Right lobe of liver (tissue), 6 donors: Measurements from ENCODE around the gene MARVELD1. TPM values are rescaled to one million over a fixed set of nuclear protein-coding genes. Genes with fewer than 3 reads are reported as not detected.

Experiments used
- ATAC-seq, 4 donors: fragments of 200-7000 bp; cut with Tn5 transposase; one replicate each; pipeline ENCODE4 v1.9.1; 2020; ENCODE audit warnings: mild to moderate bottlenecking in 4 of 4, moderate library complexity in 4 of 4
- DNase-seq, 3 donors: peaks; one replicate each; pipeline ENCODE4 v3.0.0-alpha.2; 2020
- H3K27ac ChIP-seq, 3 donors: fragments of 200-600 bp; one replicate each; pipeline ENCODE4 v1.8.0; 2022
- H3K27me3 ChIP-seq, 2 donors: fragments of 200-600 bp; one replicate each; pipeline ENCODE4 v1.8.0; 2022
- H3K36me3 ChIP-seq, 4 donors: fragments of 200-600 bp; sonication (generic) in 1 of 4; one replicate each; pipeline versions ENCODE4 v1.5.1 to v1.8.0; 2017 to 2022; ENCODE audit warnings: control low read depth in 1 of 4
- H3K4me1 ChIP-seq, 4 donors: fragments of 200-600 bp; sonication (generic) in 1 of 4; one replicate each; pipeline versions ENCODE4 v1.5.1 to v1.8.0; 2017 to 2022; ENCODE audit warnings: control low read depth in 1 of 4
- H3K4me3 ChIP-seq, 3 donors: fragments of 200-600 bp; one replicate each; pipeline ENCODE4 v1.8.0; 2022
- H3K9me3 ChIP-seq, 4 donors: fragments of 200-600 bp; sonication (generic) in 1 of 4; one replicate each; pipeline versions ENCODE4 v1.5.1 to v1.8.0; 2017 to 2022; ENCODE audit warnings: control low read depth in 1 of 4
- POLR2A ChIP-seq: fragments of 450-650 bp; IDR thresholded peaks from one replicate; pipeline ENCODE4 v1.6.1; 2017; ENCODE audit warnings: antibody characterized with exemption, mild to moderate bottlenecking
- WGBS: methylation state at CpG from one replicate; pipeline ENCODE4 v1.1.6; 2018; ENCODE audit warnings: low coverage, low lambda C conversion rate; ENCODE audit not compliant: insufficient coverage; ENCODE audit errors: missing lambda C conversion rate; 5-methylcytosine and 5-hydroxymethylcytosine counted together
- intact Hi-C, 2 donors: fragments of 100-400 bp; cut with DNase I; formaldehyde crosslinking; loops; one replicate each; pipeline versions ENCODE4 v1.11.2 to v1.14.1; 2022
- total RNA-seq, 6 experiments: library from RNA; depleted of rRNA in 2 of 6; stranded (reverse); fragments of >200 nt in 2 of 6; fragmentation: NEBNext Ultra II Directional in 3 of 6; extraction: Animal tissue kit (Norgen Biotek cat#: 25700) in 3 of 6; gene quantifications; one replicate each; pipeline versions ENCODE4 v1.1.0 to v1.2.4, GENCODE V29; 2016 to 2023
- TF ChIP-seq, protein P1 (sequence below), 4 donors: fragments of 200-600 bp in 3 of 4; fragments of 450-650 bp in 1 of 4; IDR thresholded peaks; one replicate each; pipeline versions ENCODE4 v1.5.1 to v1.8.0; 2016 to 2022; ENCODE audit warnings: antibody characterized with exemption in 4 of 4, mild to moderate bottlenecking in 2 of 4
- donor health status: DM: no; HTN: yes; CAD: no.
- donor health status: DM: no; HTN: no; CAD: no.
- donor health status: DM: no; HTN: no; CAD: no.
- donor health status: DM: no; HTN: yes; CAD: no.
- donor health status: DM: no; HTN: yes; CAD: no.

The MARVELD1 gene
- total RNA-seq, 6 experiments from 2014 or later = 1.5 to 3.1 (median 2.3) TPM

DNA sequence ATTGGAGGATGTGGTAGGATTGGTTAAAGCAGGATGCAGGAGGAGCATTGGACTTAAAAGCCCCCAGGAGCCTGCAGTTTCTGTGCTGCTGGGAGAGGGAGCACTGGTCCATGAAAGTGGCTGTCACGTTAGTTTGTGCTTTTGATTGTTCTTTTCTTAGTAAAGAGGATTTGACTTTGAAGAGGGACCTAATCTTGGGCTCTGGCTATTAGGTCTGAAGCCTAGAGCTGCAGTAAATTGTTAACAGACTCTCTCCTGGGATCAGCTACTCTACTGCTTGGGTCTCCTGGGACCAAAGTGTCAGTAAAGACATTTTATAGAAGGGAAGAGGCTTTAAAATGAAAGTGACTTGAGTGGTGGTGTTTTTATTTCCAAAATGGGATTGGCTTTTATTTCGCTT, 27.1 kb downstream of the MARVELD1 start:
- ATAC-seq (no peak), DNase-seq (peak in 1 of 3 donors; percentile 5)
- Histone ChIP-seq H3K4me1 (peaks cover 0 to 17% (median 7%) of the 10 kb centered on the region in 4 donors), H3K9me3 (no peaks in the 10 kb centered on the region), H3K27ac (no peak overlapping the region), H3K36me3 (peaks cover 0 to 49% (median 4%) of the 10 kb centered on the region in 4 donors), H3K27me3 (no peaks in the 10 kb centered on the region), H3K4me3 (no peak overlapping the region)
- WGBS = 83% methylated on average over 2 of the region's 2 CpGs
- no peak for TF ChIP-seq POLR2A
- TF ChIP-seq, protein P1, sequence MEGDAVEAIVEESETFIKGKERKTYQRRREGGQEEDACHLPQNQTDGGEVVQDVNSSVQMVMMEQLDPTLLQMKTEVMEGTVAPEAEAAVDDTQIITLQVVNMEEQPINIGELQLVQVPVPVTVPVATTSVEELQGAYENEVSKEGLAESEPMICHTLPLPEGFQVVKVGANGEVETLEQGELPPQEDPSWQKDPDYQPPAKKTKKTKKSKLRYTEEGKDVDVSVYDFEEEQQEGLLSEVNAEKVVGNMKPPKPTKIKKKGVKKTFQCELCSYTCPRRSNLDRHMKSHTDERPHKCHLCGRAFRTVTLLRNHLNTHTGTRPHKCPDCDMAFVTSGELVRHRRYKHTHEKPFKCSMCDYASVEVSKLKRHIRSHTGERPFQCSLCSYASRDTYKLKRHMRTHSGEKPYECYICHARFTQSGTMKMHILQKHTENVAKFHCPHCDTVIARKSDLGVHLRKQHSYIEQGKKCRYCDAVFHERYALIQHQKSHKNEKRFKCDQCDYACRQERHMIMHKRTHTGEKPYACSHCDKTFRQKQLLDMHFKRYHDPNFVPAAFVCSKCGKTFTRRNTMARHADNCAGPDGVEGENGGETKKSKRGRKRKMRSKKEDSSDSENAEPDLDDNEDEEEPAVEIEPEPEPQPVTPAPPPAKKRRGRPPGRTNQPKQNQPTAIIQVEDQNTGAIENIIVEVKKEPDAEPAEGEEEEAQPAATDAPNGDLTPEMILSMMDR (IDR thresholded peaks at IDR 0.05) = no peak
- intact Hi-C loops = no loop called here

DNA sequence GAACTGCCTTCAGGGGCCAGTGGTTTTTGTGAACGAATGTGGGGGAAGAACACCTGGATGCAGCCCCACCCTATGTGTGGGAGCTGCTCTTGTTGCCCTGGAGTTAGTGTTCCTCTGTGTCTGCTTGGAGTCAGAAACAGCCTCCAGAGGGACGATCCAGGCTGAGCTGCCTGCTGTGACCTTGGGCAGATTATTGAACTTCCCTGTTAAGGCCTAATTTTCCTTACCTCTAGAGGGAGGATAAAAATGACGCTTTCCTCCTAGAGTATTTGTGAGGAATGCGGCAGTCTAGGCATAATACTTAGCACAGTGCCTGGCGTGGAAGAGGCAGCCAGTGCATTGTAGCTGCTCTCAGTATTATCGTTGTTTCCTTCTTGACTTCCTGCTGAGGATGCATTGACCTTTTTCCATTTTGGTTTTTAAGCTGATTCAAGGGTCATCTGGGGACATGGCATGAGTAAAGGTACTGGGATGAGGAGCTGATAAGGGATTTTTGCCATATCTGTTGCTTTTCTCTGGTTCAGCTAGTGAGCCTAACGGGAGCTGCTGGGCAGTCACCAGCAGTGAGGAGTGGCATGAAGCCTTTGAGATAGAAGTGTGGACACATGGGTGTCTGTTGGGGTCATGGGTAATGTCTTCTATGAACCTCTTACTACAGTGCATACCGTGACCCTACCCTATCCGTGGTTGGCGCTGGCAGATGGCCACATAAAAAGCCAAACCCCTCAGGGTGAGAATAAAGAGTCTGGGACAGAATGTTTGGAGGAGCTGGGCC, 29.8 kb downstream of the MARVELD1 start:
- Histone ChIP-seq H3K27ac (no peak overlapping the region), H3K36me3 (peaks cover 0 to 75% (median 13%) of the 10 kb centered on the region in 4 donors), H3K27me3 (no peaks in the 10 kb centered on the region), H3K9me3 (no peaks in the 10 kb centered on the region), H3K4me1 (peaks cover 0 to 12% (median 2%) of the 10 kb centered on the region in 4 donors), H3K4me3 (no peak overlapping the region)
- DNase-seq = peak in 1 of 3 donors; percentile 10
- TF ChIP-seq, protein P1 (IDR thresholded peaks at IDR 0.05) = no peak
- no peak for TF ChIP-seq POLR2A
- ATAC-seq = peak in 3 of 4 donors; percentile 35 to 51 (median 37)
- intact Hi-C loops = no loop called here
- WGBS = 74% methylated on average over 8 of the region's 10 CpGs

DNA sequence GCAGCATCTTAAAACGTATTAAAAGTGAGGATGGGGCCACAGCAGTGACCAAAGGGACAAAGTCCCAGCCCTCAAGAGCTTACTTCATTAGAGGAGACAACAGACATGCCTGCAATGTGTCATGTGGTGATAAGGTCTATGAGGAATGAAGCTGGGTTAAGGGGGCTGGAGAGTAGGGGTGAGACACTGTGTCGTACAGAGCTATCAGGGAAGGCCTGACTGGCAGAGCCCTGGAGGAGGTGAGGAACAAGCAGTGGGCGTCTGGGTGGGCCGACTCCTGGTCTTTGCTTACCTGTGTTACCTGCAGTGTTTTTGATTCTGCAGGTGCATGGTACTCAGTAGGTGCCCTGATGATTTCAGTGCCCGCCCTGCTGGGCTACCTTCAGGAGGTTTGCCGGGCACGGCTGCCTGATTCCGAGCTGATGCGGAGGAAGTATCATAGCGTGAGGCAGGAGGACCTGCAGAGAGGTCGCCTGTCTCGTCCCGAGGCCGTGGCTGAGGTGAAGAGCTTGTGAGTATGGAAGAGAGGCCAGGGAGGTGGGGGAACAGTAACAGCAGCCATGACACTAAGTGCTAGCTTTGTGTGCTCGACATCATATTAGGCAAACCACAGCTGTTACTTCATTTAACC, 31.0 kb downstream of the MARVELD1 start:
- H3K36me3 ChIP-seq = peaks cover 0 to 77% (median 20%) of the 10 kb centered on the region in 4 donors

DNA sequence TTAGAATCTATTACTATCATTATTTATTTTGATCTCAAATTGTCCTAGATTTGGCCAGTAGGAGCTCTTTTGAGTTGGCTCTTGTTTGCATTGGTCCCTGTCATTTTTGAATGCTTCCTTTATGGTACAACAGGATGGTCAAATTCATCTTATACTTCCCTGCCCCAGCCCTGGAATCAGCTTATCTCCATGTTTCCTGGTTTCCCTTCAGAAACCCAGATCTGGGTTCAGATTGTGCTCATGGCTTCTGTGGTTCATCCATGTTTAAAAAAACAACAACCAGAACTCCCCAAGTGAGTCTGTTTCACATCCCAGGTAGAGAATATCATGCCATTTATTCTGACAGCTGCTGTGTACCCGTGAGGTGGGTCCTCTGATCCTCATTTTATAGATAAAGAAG, 34.0 kb downstream of the MARVELD1 start:
- H3K36me3 ChIP-seq = peaks cover 7 to 93% (median 43%) of the 10 kb centered on the region in 4 donors
- H3K4me1 ChIP-seq = peaks cover 0 to 4% (median 0%) of the 10 kb centered on the region in 4 donors
- no peaks in the 10 kb centered on the region for H3K9me3 ChIP-seq
- no peak overlapping the region for H3K27ac ChIP-seq
- H3K27me3 ChIP-seq = no peaks in the 10 kb centered on the region
- ATAC-seq = no peak
- TF ChIP-seq, protein P1 (IDR thresholded peaks at IDR 0.05) = no peak
- no peak for TF ChIP-seq POLR2A
- no peak overlapping the region for H3K4me3 ChIP-seq
- no peak for DNase-seq
- intact Hi-C loops = no loop called here
- 86% methylated on average over 1 of the region's 1 CpG for WGBS

More for the DNA sequence above, 31.0 kb downstream of the MARVELD1 start:
- WGBS = 94% methylated on average over 12 of the region's 15 CpGs
- TF ChIP-seq POLR2A = no peak
- TF ChIP-seq, protein P1 (IDR thresholded peaks at IDR 0.05) = no peak
- peak in 1 of 3 donors; percentile 42 for DNase-seq
- Histone ChIP-seq H3K27ac (no peak overlapping the region), H3K4me1 (peaks cover 0 to 4% (median 0%) of the 10 kb centered on the region in 4 donors), H3K9me3 (no peaks in the 10 kb centered on the region), H3K27me3 (no peaks in the 10 kb centered on the region), H3K4me3 (no peak overlapping the region)
- peak in 1 of 4 donors; percentile 32 for ATAC-seq
- intact Hi-C loops = no loop called here
